Heart left ventricle (tissue), 13 donors: ENCODE measurements around the gene NFIB.

ENCODE experiments used
- CTCF ChIP-seq, 12 donors: fragments of 200-600 bp; sonication (generic) in 4 of 12; IDR thresholded peaks; one replicate each; pipeline versions ENCODE4 v1.5.0 to v1.8.0; 2018 to 2022; ENCODE audit warnings: antibody characterized with exemption in 12 of 12, mild to moderate bottlenecking in 5 of 12
- POLR2A ChIP-seq, 2 donors: fragments of 450-650 bp; IDR thresholded peaks; one replicate each; pipeline ENCODE4 v1.6.1; 2017; ENCODE audit warnings: antibody characterized with exemption in 2 of 2, mild to moderate bottlenecking in 2 of 2, moderate library complexity in 2 of 2
- donor health status: ischemic (EF 13 %, LVEDD 7.1; RV severe dilation, severe dysfunction).
- donor health status: DM: no; HTN: yes; CAD: no.
- donor health status: DM: no; HTN: no; CAD: no.
- donor health status: ischemic (EF 25% LVEDD 6.9; RV normal size, moderate dysfunction).
- donor health status: ischemic (EF 25% LVEDD 5.7; RV mildly dilated, moderate dysfunction).
- donor health status: ischemic (EF 35%, LVEDD 5.7; RV mildly dilated, moderate dysfunction).
- donor health status: nonischemic (EF 11% LVEDD 7.7; RV severe dilation, severe dysfunction).
- donor health status: DM: yes; HTN: yes; CAD: no.
- donor health status: PGD.
- donor health status: ischemic (EF 29% LVEDD 5.4; RV normal size, mild dysfunction).
- donor health status: nonischemic (EF 23%, LVEDD 6.1; RV moderate dilation, normal function).

- TF ChIP-seq CTCF (IDR thresholded peaks at IDR 0.05) (no peak), POLR2A (IDR thresholded peaks at IDR 0.05) (no peak)
Measured at GRCh38 chr9:14271093-14271673, 42.8 kb downstream of the NFIB start.
